ENCODE results near the gene LEKR1. TPM values are rescaled to one million over a fixed set of nuclear protein-coding genes. Genes with fewer than 3 reads are reported as not detected.

The LEKR1 gene
- total and polyA plus RNA-seq, 3 donors from 2014 or later, result 9.7 to 23.0 (median 22.9) TPM

- 63 to 68% methylated on average over 1 of the region's 1 CpG for WGBS, 2 donors
- no peaks in the 10 kb centered on the region for H3K36me3 ChIP-seq (ENCODE audit: low read depth, missing control alignments)
- TF ChIP-seq CTCF (IDR thresholded peaks at IDR 0.05) (no peak), POLR2A (IDR thresholded peaks at IDR 0.05) (no peak)
- H3K27ac ChIP-seq, result no peak overlapping the region
- H3K27me3 ChIP-seq, result no peaks in the 10 kb centered on the region
- H3K9me3 ChIP-seq, result no peaks in the 10 kb centered on the region
- H3K4me3 ChIP-seq, result no peak overlapping the region
- DNase-seq, result no peak
- intact Hi-C loops (cut with DNase I; ENCODE audit: low total_unique reads), result no loop called here
- H3K4me1 ChIP-seq, result no peaks in the 10 kb centered on the region
Observed at GRCh38 chr3:156975721-156976120, 149.6 kb downstream of the LEKR1 start.

GRCh38 chr3:156976933-156977332, 150.8 kb downstream of the LEKR1 start:
- H3K27ac ChIP-seq, result no peak overlapping the region
- 84 to 88% methylated on average over 4 of the region's 4 CpGs for WGBS, 2 donors

GRCh38 chr3:156978481-156978961, 152.4 kb downstream of the LEKR1 start:
- intact Hi-C loops (cut with DNase I; ENCODE audit: low total_unique reads), result no loop called here
- H3K36me3 ChIP-seq (ENCODE audit: low read depth, missing control alignments), result no peaks in the 10 kb centered on the region
- no peak for TF ChIP-seq CTCF (IDR thresholded peaks at IDR 0.05)
- H3K27me3 ChIP-seq, result no peaks in the 10 kb centered on the region
- H3K27ac ChIP-seq, result no peak overlapping the region
- no peaks in the 10 kb centered on the region for H3K9me3 ChIP-seq
- no peaks in the 10 kb centered on the region for H3K4me1 ChIP-seq
- no peak overlapping the region for H3K4me3 ChIP-seq
- WGBS, 2 donors, result 76 to 82% methylated on average over 2 of the region's 2 CpGs
- DNase-seq, result no peak

More at GRCh38 chr3:156976933-156977332, 150.8 kb downstream of the LEKR1 start:
- DNase-seq, result no peak
- Histone ChIP-seq H3K36me3 (ENCODE audit: low read depth, missing control alignments) (no peaks in the 10 kb centered on the region), H3K27me3 (no peaks in the 10 kb centered on the region), H3K4me3 (no peak overlapping the region), H3K4me1 (no peaks in the 10 kb centered on the region), H3K9me3 (no peaks in the 10 kb centered on the region)
- intact Hi-C loops (cut with DNase I; ENCODE audit: low total_unique reads), result no loop called here
- TF ChIP-seq CTCF (IDR thresholded peaks at IDR 0.05) (no peak), POLR2A (IDR thresholded peaks at IDR 0.05) (no peak)

- DNase-seq, result no peak
- intact Hi-C loops (cut with DNase I; ENCODE audit: low total_unique reads), result no loop called here
- 95 to 96% methylated on average over 3 of the region's 3 CpGs for WGBS, 2 donors
- H3K4me3 ChIP-seq, result no peak overlapping the region
- no peaks in the 10 kb centered on the region for H3K36me3 ChIP-seq (ENCODE audit: low read depth, missing control alignments)
- no peak overlapping the region for H3K27ac ChIP-seq
- TF ChIP-seq CTCF (IDR thresholded peaks at IDR 0.05) (no peak), POLR2A (IDR thresholded peaks at IDR 0.05) (no peak)
- H3K27me3 ChIP-seq, result no peaks in the 10 kb centered on the region
- no peaks in the 10 kb centered on the region for H3K4me1 ChIP-seq
- no peaks in the 10 kb centered on the region for H3K9me3 ChIP-seq
Observed at GRCh38 chr3:156981005-156981404, 154.9 kb downstream of the LEKR1 start.

- no peaks in the 10 kb centered on the region for H3K27me3 ChIP-seq
- intact Hi-C loops (cut with DNase I; ENCODE audit: low total_unique reads), result no loop called here
- no peak for TF ChIP-seq POLR2A (IDR thresholded peaks at IDR 0.05)
- TF ChIP-seq CTCF (IDR thresholded peaks at IDR 0.05), result no peak
Observed at GRCh38 chr3:156983559-156983958, 157.4 kb downstream of the LEKR1 start.

More at GRCh38 chr3:156983559-156983958, 157.4 kb downstream of the LEKR1 start:
- DNase-seq, result no peak
- no peaks in the 10 kb centered on the region for H3K4me1 ChIP-seq
- no peak overlapping the region for H3K27ac ChIP-seq
- no peaks in the 10 kb centered on the region for H3K9me3 ChIP-seq
- no peaks in the 10 kb centered on the region for H3K36me3 ChIP-seq (ENCODE audit: low read depth, missing control alignments)
- no peak overlapping the region for H3K4me3 ChIP-seq

Data from testis (tissue), 3 donors.